Mesodermal cell (in vitro differentiated cells): ENCODE measurements around the gene XIAP.
"Not testable (repeated sequence)": the region's sequence is repeated elsewhere in the genome, so short reads cannot be mapped to it uniquely, and the experiment has no call there.

Experiments
- H3K27ac ChIP-seq: 2 replicates; pipeline ENCODE4 v1.7.0; 2013; ENCODE audit warnings: mild to moderate bottlenecking, low read depth, low read length, moderate library complexity; ENCODE audit not compliant: severe bottlenecking
- H3K36me3 ChIP-seq: 2 replicates; pipeline ENCODE4 v1.7.1; 2013; ENCODE audit warnings: mild to moderate bottlenecking, low read length, moderate library complexity; ENCODE audit not compliant: control insufficient read depth, insufficient read depth
- H3K4me1 ChIP-seq: one replicate; pipeline ENCODE4 v1.7.1; 2013; ENCODE audit warnings: mild to moderate bottlenecking, low read length; ENCODE audit not compliant: insufficient read depth, control insufficient read depth, poor library complexity, severe bottlenecking
- H3K4me3 ChIP-seq: 2 replicates; pipeline ENCODE4 v1.7.0; 2013; ENCODE audit warnings: low read length, control low read depth, mild to moderate bottlenecking; ENCODE audit not compliant: insufficient read depth, poor library complexity, severe bottlenecking; ENCODE audit errors: extremely low read depth
- H3K9me3 ChIP-seq: 2 replicates; pipeline ENCODE4 v1.7.1; 2013; ENCODE audit warnings: mild to moderate bottlenecking, low read length, moderate library complexity; ENCODE audit not compliant: control insufficient read depth
- WGBS, 2 experiments: methylation state at CpG; one replicate each; pipeline ENCODE4 v1.1.5; 2013; ENCODE audit warnings: missing lambda C conversion rate in 2 of 2; ENCODE audit not compliant: insufficient coverage in 2 of 2; 5-methylcytosine and 5-hydroxymethylcytosine counted together

Gene XIAP

GRCh38 chrX:123909523-123909922 is 49.7 kb downstream of the XIAP start:
- H3K4me3 ChIP-seq: no peak overlapping the region
- no peak overlapping the region for H3K27ac ChIP-seq
- H3K9me3 ChIP-seq: no peaks in the 10 kb centered on the region
- H3K4me1 ChIP-seq: no peaks in the 10 kb centered on the region
- WGBS, 2 experiments: 100% methylated on average over 2 of the region's 4 CpGs; no CpG with 5 or more reads in 1 of the 2 experiments
- peaks cover 14% of the 10 kb centered on the region for H3K36me3 ChIP-seq

- Histone ChIP-seq H3K27ac (no peak overlapping the region), H3K4me3 (no peak overlapping the region), H3K9me3 (no peaks in the 10 kb centered on the region), H3K36me3 (no peaks in the 10 kb centered on the region), H3K4me1 (no peaks in the 10 kb centered on the region)
These were observed 57.2 kb downstream of the XIAP start for GRCh38 chrX:123917069-123917468.

GRCh38 chrX:123918106-123918721 is 58.4 kb downstream of the XIAP start:
- no CpG with 5 or more reads among the region's 4 CpGs for WGBS, 2 experiments
- no peaks in the 10 kb centered on the region for H3K36me3 ChIP-seq
- H3K9me3 ChIP-seq: no peaks in the 10 kb centered on the region
- H3K27ac ChIP-seq: no peak overlapping the region
- H3K4me3 ChIP-seq: no peak overlapping the region
- no peaks in the 10 kb centered on the region for H3K4me1 ChIP-seq

GRCh38 chrX:123920105-123920785 is 60.4 kb downstream of the XIAP start:
- H3K4me3 ChIP-seq: no peak overlapping the region
- no CpG with 5 or more reads among the region's 1 CpG for WGBS, 2 experiments
- no peaks in the 10 kb centered on the region for H3K36me3 ChIP-seq
- H3K27ac ChIP-seq: no peak overlapping the region
- no peaks in the 10 kb centered on the region for H3K9me3 ChIP-seq
- no peaks in the 10 kb centered on the region for H3K4me1 ChIP-seq

- Histone ChIP-seq H3K36me3 (no peaks in the 10 kb centered on the region), H3K9me3 (no peaks in the 10 kb centered on the region), H3K27ac (no peak overlapping the region), H3K4me1 (no peaks in the 10 kb centered on the region), H3K4me3 (no peak overlapping the region)
- WGBS, 2 experiments: no CpG with 5 or more reads among the region's 2 CpGs
These were observed 63.4 kb downstream of the XIAP start for GRCh38 chrX:123923211-123923610.

- H3K36me3 ChIP-seq: no peaks in the 10 kb centered on the region
- no peak overlapping the region for H3K27ac ChIP-seq
- H3K9me3 ChIP-seq: no peaks in the 10 kb centered on the region
- H3K4me1 ChIP-seq: no peaks in the 10 kb centered on the region
- 0 to 33% methylated on average over 1 of the region's 1 CpG for WGBS, 2 experiments
- H3K4me3 ChIP-seq: no peak overlapping the region
These were observed 64.3 kb downstream of the XIAP start for GRCh38 chrX:123924186-123924585.

GRCh38 chrX:123927845-123928244 is 68.0 kb downstream of the XIAP start:
- 86% methylated on average over 1 of the region's 2 CpGs; no CpG with 5 or more reads in 1 of the 2 experiments for WGBS, 2 experiments
- Histone ChIP-seq H3K36me3 (no peaks in the 10 kb centered on the region), H3K4me3 (no peak overlapping the region), H3K4me1 (no peaks in the 10 kb centered on the region), H3K9me3 (no peaks in the 10 kb centered on the region), H3K27ac (no peak overlapping the region)

- no CpG with 5 or more reads among the region's 2 CpGs for WGBS, 2 experiments
- H3K4me3 ChIP-seq, H3K9me3 ChIP-seq, H3K27ac ChIP-seq, H3K4me1 ChIP-seq, H3K36me3 ChIP-seq: not testable (repeated sequence)
These were observed 72.2 kb downstream of the XIAP start for GRCh38 chrX:123932055-123932454.

- Histone ChIP-seq H3K27ac (no peak overlapping the region), H3K4me3 (no peak overlapping the region), H3K4me1 (no peaks in the 10 kb centered on the region), H3K9me3 (no peaks in the 10 kb centered on the region), H3K36me3 (no peaks in the 10 kb centered on the region)
- no CpG with 5 or more reads among the region's 1 CpG for WGBS, 2 experiments
These were observed 83.2 kb downstream of the XIAP start for GRCh38 chrX:123943074-123943473.

- H3K9me3 ChIP-seq: no peaks in the 10 kb centered on the region
- no peaks in the 10 kb centered on the region for H3K36me3 ChIP-seq
- no CpG with 5 or more reads among the region's 2 CpGs for WGBS, 2 experiments
- H3K4me3 ChIP-seq: no peak overlapping the region
- no peaks in the 10 kb centered on the region for H3K4me1 ChIP-seq
- no peak overlapping the region for H3K27ac ChIP-seq
These were observed 83.6 kb downstream of the XIAP start for GRCh38 chrX:123943488-123943887.

GRCh38 chrX:123949846-123950245 is 90.0 kb downstream of the XIAP start:
- H3K36me3 ChIP-seq: no peaks in the 10 kb centered on the region
- no peak overlapping the region for H3K4me3 ChIP-seq
- no peaks in the 10 kb centered on the region for H3K4me1 ChIP-seq
- no peaks in the 10 kb centered on the region for H3K9me3 ChIP-seq
- no peak overlapping the region for H3K27ac ChIP-seq
- 100% methylated on average over 2 of the region's 2 CpGs; no CpG with 5 or more reads in 1 of the 2 experiments for WGBS, 2 experiments
